H9 (cell line): ENCODE measurements around the gene FAM3B. TPM values are rescaled to one million over a fixed set of nuclear protein-coding genes. Genes with fewer than 3 reads are reported as not detected.

Experiments used
- DNase-seq: peaks from one replicate; pipeline ENCODE4 v3.0.0-alpha.2; 2017
- H2AFZ ChIP-seq: one replicate; pipeline ENCODE4 v1.6.1; 2013; ENCODE audit warnings: mild to moderate bottlenecking, low read length, control low read depth, moderate library complexity
- H2AK5ac ChIP-seq: 2 replicates; pipeline ENCODE4 v1.6.1; 2013; ENCODE audit warnings: low read length, control low read depth, mixed read lengths; ENCODE audit not compliant: insufficient read length
- H2BK120ac ChIP-seq: one replicate; pipeline ENCODE4 v1.6.1; 2013; ENCODE audit warnings: low read depth, mild to moderate bottlenecking, low read length, control low read depth, inconsistent platforms; ENCODE audit not compliant: poor library complexity, severe bottlenecking
- H2BK12ac ChIP-seq: 2 replicates; pipeline ENCODE4 v1.6.1; 2013; ENCODE audit warnings: low read length, control low read depth, mixed read lengths, low read depth; ENCODE audit not compliant: insufficient read length
- H2BK15ac ChIP-seq: 2 replicates; pipeline ENCODE4 v1.6.1; 2013; ENCODE audit warnings: low read depth, low read length, control low read depth
- H2BK20ac ChIP-seq: one replicate; pipeline ENCODE4 v1.6.1; 2013; ENCODE audit warnings: low read depth, mild to moderate bottlenecking, low read length, control low read depth, inconsistent platforms; ENCODE audit not compliant: poor library complexity, severe bottlenecking
- H2BK5ac ChIP-seq: 2 replicates; pipeline ENCODE4 v1.6.1; 2013; ENCODE audit warnings: low read length, control low read depth, mixed read lengths; ENCODE audit not compliant: insufficient read length
- H3K14ac ChIP-seq: 2 replicates; pipeline ENCODE4 v1.6.1; 2013; ENCODE audit warnings: low read length, control low read depth; ENCODE audit not compliant: insufficient read depth
- H3K18ac ChIP-seq: 2 replicates; pipeline ENCODE4 v1.6.1; 2013; ENCODE audit warnings: low read depth, mild to moderate bottlenecking, mixed read lengths, low read length, control low read depth; ENCODE audit not compliant: insufficient read length
- H3K23ac ChIP-seq: 2 replicates; pipeline ENCODE4 v1.6.1; 2013; ENCODE audit warnings: low read length, control low read depth, mixed read lengths, low read depth; ENCODE audit not compliant: insufficient read length
- H3K23me2 ChIP-seq: 2 replicates; pipeline ENCODE4 v1.6.1; 2013; ENCODE audit warnings: low read depth, mild to moderate bottlenecking, mixed read lengths, low read length, control low read depth; ENCODE audit not compliant: insufficient read length, poor library complexity, severe bottlenecking
- H3K27ac ChIP-seq: 2 replicates; pipeline ENCODE4 v1.5.1; 2013; ENCODE audit warnings: low read length, control low read depth, mixed read lengths, low read depth; ENCODE audit not compliant: insufficient read length
- H3K27me3 ChIP-seq: 2 replicates; pipeline ENCODE4 v1.6.1; 2013; ENCODE audit warnings: low read length, control low read depth, inconsistent platforms; ENCODE audit not compliant: insufficient read depth
- H3K4ac ChIP-seq: 2 replicates; pipeline ENCODE4 v1.6.1; 2013; ENCODE audit warnings: low read depth, mild to moderate bottlenecking, control low read depth, inconsistent platforms, low read length, moderate library complexity
- H3K4me1 ChIP-seq: 2 replicates; pipeline ENCODE4 v1.6.1; 2013; ENCODE audit warnings: low read length, control low read depth, inconsistent platforms; ENCODE audit not compliant: insufficient read depth
- H3K4me2 ChIP-seq: 2 replicates; pipeline ENCODE4 v1.6.1; 2013; ENCODE audit warnings: low read length, control low read depth, mixed read lengths; ENCODE audit not compliant: insufficient read length, insufficient read depth
- H3K56ac ChIP-seq: 2 replicates; pipeline ENCODE4 v1.6.1; 2013; ENCODE audit warnings: low read depth, mild to moderate bottlenecking, mixed read lengths, low read length, control low read depth; ENCODE audit not compliant: insufficient read length
- H3K79me1 ChIP-seq: 2 replicates; pipeline ENCODE4 v1.6.1; 2013; ENCODE audit warnings: low read depth, mild to moderate bottlenecking, moderate library complexity, low read length, control low read depth, inconsistent platforms; ENCODE audit not compliant: insufficient read depth, poor library complexity, severe bottlenecking
- H3K79me2 ChIP-seq: 2 replicates; pipeline ENCODE4 v1.6.1; 2013; ENCODE audit warnings: low read length, control low read depth, inconsistent platforms; ENCODE audit not compliant: insufficient read depth
- H3K9ac ChIP-seq: 2 replicates; pipeline ENCODE4 v1.6.1; 2013; ENCODE audit warnings: low read length, control low read depth, mixed read lengths; ENCODE audit not compliant: insufficient read length; ENCODE audit errors: extremely low read depth
- H3K9me3 ChIP-seq: one replicate; pipeline ENCODE4 v1.6.1; 2013; ENCODE audit warnings: low read depth, low read length, inconsistent platforms; ENCODE audit not compliant: control insufficient read depth
- H3T11ph ChIP-seq: one replicate; pipeline ENCODE4 v1.6.1; 2013; ENCODE audit warnings: mild to moderate bottlenecking, low read length, control low read depth, inconsistent platforms
- H4K20me1 ChIP-seq: one replicate; pipeline ENCODE4 v1.6.1; 2013; ENCODE audit not compliant: control insufficient read depth, insufficient read length, insufficient read depth
- H4K5ac ChIP-seq: 2 replicates; pipeline ENCODE4 v1.6.1; 2013; ENCODE audit warnings: low read depth, mild to moderate bottlenecking, mixed read lengths, low read length, control low read depth; ENCODE audit not compliant: insufficient read length
- H4K8ac ChIP-seq: replicated peaks from 2 replicates; pipeline ENCODE4 v1.6.1; 2013; ENCODE audit warnings: low read length, control low read depth, mixed read lengths, low read depth; ENCODE audit not compliant: insufficient read length
- H4K91ac ChIP-seq: 2 replicates; pipeline ENCODE4 v1.6.1; 2013; ENCODE audit warnings: low read depth, mild to moderate bottlenecking, moderate library complexity, mixed read lengths, low read length, control low read depth; ENCODE audit not compliant: insufficient read length
- H3K27ac Mint-ChIP-seq, 3 experiments: 2 replicates in 2 of 3; 3 replicates in 1 of 3; pipeline ENCODE4 v1.8.0; 2020 to 2021; ENCODE audit warnings: mixed read lengths in 3 of 3, mild to moderate bottlenecking in 1 of 3, moderate library complexity in 1 of 3
- H3K27me3 Mint-ChIP-seq: 2 replicates; pipeline ENCODE4 v1.8.0; 2021; ENCODE audit warnings: low read depth, mild to moderate bottlenecking, moderate library complexity, mixed read lengths
- H3K36me3 Mint-ChIP-seq, 3 experiments: 2 replicates in 2 of 3; 3 replicates in 1 of 3; pipeline ENCODE4 v1.8.0; 2020 to 2021; ENCODE audit warnings: low read depth in 3 of 3, mixed read lengths in 3 of 3; ENCODE audit not compliant: insufficient read depth in 1 of 3
- H3K4me1 Mint-ChIP-seq, 2 experiments: 2 replicates each; pipeline ENCODE4 v1.8.0; 2020; ENCODE audit warnings: mixed read lengths in 2 of 2
- H3K4me3 Mint-ChIP-seq, 2 experiments: 2 replicates in 1 of 2; 3 replicates in 1 of 2; pipeline ENCODE4 v1.8.0; 2020 to 2021; ENCODE audit warnings: mild to moderate bottlenecking in 2 of 2, mixed read lengths in 2 of 2, moderate library complexity in 1 of 2
- H3K9me3 Mint-ChIP-seq, 2 experiments: 2 replicates in 1 of 2; 3 replicates in 1 of 2; pipeline ENCODE4 v1.8.0; 2020; ENCODE audit warnings: mild to moderate bottlenecking in 2 of 2, mixed read lengths in 2 of 2, moderate library complexity in 1 of 2
- WGBS: extraction: QIAGEN DNeasy Blood & Tissue Kit; methylation state at CpG from one replicate; pipeline ENCODE4 v1.1.7; 2013; ENCODE audit warnings: missing lambda C conversion rate, low lambda C conversion rate, mixed read lengths; ENCODE audit not compliant: insufficient read length; ENCODE audit errors: extremely low coverage; 5-methylcytosine and 5-hydroxymethylcytosine counted together
- total RNA-seq: library from RNA; stranded (reverse); gene quantifications from 2 replicates; pipeline ENCODE4 v1.2.1, GENCODE V29; 2021
- TF ChIP-seq, protein P1 (sequence below): fragments of 200-600 bp; sonication (generic); conservative IDR thresholded peaks from 3 replicates; pipeline ENCODE4 v1.8.0; 2021; ENCODE audit warnings: antibody characterized with exemption, mild to moderate bottlenecking

FAM3B gene
- total RNA-seq, 1 experiment from 2014 or later: 5.0 TPM

DNA sequence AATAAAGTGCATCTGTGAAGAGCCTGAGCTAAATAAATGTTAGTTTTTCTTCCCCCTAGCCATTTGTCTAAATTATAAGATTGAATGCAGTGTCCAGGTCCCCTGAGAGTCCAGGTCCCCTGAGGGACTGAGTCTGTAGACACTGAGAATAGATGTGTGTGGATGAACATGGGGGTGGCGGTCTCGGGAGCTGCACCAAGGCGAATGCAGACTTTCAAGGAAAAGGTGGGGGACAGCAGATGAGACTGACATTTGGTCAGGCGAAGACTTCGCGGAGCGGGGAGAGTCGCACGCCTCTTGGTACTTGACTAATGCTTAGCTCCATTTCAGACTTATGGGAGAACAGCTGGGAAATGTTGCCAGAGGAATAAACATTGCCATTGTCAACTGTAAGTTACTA, 27.5 kb downstream of the FAM3B start:
- peaks cover 8 to 14% of the 10 kb centered on the region in 2 experiments; a peak in 4 of 5 replicates for H3K9me3 Mint-ChIP-seq
- Histone ChIP-seq H3K27ac (no peak overlapping the region), H2AK5ac (no peak overlapping the region), H3K23ac (no peak overlapping the region), H3T11ph (no peak overlapping the region), H3K4ac (no peak overlapping the region), H3K9me3 (no peaks in the 10 kb centered on the region), H3K9ac (no peak overlapping the region), H3K4me1 (no peaks in the 10 kb centered on the region), H4K91ac (no peak overlapping the region), H3K18ac (no peak overlapping the region), H2BK120ac (no peak overlapping the region), H2BK5ac (no peak overlapping the region), H4K8ac (no peak overlapping the region), H2BK12ac (no peak overlapping the region), H2AFZ (no peak overlapping the region), H3K56ac (no peak overlapping the region), H2BK15ac (no peak overlapping the region), H3K23me2 (no peaks in the 10 kb centered on the region), H3K4me2 (no peak overlapping the region), H2BK20ac (no peak overlapping the region), H4K20me1 (no peaks in the 10 kb centered on the region), H3K79me1 (no peaks in the 10 kb centered on the region), H3K79me2 (no peaks in the 10 kb centered on the region), H3K27me3 (no peaks in the 10 kb centered on the region), H4K5ac (no peak overlapping the region), H3K14ac (no peak overlapping the region)
- no peak for DNase-seq
- no CpG with 5 or more reads among the region's 9 CpGs for WGBS
- H3K27me3 Mint-ChIP-seq: no peaks in the 10 kb centered on the region; the same call in none of the 2 replicates
- TF ChIP-seq, protein P1, sequence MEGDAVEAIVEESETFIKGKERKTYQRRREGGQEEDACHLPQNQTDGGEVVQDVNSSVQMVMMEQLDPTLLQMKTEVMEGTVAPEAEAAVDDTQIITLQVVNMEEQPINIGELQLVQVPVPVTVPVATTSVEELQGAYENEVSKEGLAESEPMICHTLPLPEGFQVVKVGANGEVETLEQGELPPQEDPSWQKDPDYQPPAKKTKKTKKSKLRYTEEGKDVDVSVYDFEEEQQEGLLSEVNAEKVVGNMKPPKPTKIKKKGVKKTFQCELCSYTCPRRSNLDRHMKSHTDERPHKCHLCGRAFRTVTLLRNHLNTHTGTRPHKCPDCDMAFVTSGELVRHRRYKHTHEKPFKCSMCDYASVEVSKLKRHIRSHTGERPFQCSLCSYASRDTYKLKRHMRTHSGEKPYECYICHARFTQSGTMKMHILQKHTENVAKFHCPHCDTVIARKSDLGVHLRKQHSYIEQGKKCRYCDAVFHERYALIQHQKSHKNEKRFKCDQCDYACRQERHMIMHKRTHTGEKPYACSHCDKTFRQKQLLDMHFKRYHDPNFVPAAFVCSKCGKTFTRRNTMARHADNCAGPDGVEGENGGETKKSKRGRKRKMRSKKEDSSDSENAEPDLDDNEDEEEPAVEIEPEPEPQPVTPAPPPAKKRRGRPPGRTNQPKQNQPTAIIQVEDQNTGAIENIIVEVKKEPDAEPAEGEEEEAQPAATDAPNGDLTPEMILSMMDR: no peak
- H3K4me3 Mint-ChIP-seq: no peak overlapping the region
- H3K36me3 Mint-ChIP-seq: peaks cover 0 to 5% (median 3%) of the 10 kb centered on the region in 3 experiments; a peak in 2 of 7 replicates
- H3K27ac Mint-ChIP-seq: no peak overlapping the region
- H3K4me1 Mint-ChIP-seq: peaks cover 0 to 3% of the 10 kb centered on the region in 2 experiments; a peak in 1 of 4 replicates
